GM18861 (cell line): Measurements from ENCODE around the gene CAMKMT.

Experiments
- ATAC-seq: cut with Tn5 transposase; IDR thresholded peaks from one replicate; pipeline ENCODE4 v1.9.1; 2021; ENCODE audit not compliant: unreplicated experiment

CAMKMT gene

DNA sequence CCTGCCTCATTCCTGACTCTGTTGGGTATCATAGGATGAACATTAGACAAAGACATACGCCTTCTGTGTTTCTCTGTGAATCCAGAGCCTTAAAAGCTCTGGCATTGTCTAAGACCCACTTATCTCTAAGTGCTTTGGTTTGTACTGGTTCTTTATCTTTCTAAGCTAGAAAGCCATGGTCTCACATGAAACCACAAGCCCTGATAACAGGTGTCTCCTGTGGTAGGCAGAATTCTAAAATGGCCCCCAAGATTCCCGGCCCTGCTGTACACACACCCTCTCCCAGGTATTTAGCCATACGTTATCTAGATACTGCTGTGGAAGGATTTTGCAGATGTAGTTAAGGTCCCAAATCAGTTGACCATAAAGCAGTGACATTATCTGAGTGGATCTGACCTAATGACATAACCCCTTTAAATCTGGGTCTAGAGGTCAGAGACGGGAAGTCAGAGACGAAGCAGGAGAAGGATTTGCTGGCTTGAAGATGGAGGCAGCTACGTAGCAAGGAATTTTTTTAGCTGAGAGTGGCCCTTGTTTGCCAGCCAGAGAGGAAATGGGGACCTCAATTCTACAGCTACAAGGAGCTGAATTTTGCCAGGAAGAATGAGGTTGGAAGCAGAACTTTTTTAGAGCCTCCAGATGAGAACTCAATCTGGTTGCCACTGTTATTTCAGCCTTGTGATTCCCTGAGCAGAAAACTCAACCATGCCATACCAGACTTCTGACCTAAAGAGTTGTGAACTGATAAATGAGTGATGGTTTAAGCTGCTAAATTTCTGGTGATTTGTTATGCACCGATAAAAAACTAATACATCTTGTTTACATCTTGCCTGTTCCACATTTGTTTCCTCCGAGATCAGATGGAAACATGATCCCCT lies 186.7 kb downstream of the CAMKMT start:
- no peak for ATAC-seq

DNA sequence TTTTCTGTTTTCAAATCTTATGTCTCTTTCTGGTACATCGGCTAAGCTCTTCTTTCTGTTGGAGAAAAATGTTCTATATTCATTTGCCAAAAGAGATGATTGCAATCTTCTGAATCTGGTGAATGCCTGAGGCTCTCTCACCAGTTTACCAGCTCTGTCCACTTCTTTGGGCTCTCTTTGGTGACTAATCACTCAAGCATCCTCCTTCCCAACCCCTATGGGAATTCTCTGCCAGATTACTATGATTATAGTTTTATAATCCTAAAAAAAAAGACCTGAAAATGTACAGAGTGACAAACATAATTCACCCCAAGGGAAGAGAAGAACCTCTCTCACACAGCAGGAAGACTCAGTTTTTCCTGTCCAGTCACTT lies 187.3 kb downstream of the CAMKMT start:
- no peak for ATAC-seq

DNA sequence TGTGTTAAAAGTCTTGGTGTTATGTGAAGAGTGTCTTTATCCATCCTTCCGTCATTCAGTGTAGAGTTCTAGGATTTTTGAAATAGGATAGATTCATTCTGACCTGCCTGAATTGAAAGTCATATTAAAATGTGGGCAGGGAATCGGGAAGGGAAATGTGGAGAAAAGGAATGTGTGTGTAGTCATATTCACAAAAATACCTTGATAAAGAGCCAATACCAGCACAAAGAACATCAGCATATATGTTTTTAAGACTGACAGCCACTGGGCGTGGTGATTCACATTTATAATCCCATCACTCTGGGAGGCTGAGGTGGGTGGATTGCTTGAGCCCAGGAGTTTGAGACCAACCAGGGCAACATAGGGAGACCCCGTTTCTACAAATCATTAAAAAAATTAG lies 188.1 kb downstream of the CAMKMT start:
- ATAC-seq = no peak

DNA sequence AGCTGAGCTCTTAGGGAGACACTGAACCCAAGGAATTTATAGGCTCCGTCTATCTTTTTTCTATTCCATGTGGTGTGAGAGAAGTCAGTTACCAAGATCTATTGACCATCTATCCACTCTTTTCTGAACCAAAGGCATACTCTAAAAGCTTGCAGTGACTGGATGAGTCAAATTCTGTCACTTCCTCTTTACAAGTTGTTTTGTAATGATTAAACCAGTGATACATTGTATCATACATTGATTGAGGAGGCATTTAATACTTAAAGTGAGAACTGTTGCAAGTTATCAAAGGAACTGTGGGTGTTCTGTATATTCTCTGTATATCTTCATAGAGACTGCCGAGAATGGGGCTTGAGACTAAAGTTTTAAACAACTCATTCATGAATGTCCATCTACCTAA lies 188.8 kb downstream of the CAMKMT start:
- no peak for ATAC-seq

DNA sequence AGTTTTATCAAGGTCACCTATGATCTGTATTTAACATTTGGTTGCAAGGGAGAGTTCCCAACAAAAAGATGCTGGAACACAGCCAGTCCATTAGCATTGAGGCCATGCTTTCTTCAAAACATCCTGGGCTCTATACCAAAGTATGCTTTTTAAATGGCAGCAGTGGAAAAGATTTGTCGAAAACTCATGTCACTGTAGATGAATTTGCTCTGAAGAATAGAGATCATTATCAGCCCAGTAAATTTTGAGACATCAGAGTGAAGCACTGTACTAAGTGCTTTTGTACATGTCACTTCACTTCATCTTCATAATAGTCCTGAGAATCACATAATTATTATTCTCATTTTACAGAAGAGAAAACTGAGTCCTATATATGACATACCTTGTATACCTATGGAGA lies 189.8 kb downstream of the CAMKMT start:
- no peak for ATAC-seq

DNA sequence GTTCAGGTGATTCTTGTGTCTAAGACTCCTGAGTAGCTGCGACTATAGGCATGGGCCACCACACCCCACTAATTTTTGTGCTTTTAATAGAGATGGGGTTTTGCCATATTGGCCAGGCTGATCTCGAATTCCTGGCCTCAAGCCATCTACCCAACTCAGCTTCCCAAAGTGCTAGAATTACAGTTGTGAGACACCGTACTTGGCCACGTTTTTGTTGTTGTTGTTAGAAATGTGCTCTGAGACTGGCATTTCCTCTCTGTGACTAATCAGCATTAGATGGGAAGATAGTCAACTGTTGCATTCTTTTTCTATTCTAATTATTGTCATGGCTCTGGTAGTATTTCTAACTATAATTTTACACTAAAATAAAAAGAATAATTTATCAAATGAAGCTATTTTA lies 191.7 kb downstream of the CAMKMT start:
- no peak for ATAC-seq

DNA sequence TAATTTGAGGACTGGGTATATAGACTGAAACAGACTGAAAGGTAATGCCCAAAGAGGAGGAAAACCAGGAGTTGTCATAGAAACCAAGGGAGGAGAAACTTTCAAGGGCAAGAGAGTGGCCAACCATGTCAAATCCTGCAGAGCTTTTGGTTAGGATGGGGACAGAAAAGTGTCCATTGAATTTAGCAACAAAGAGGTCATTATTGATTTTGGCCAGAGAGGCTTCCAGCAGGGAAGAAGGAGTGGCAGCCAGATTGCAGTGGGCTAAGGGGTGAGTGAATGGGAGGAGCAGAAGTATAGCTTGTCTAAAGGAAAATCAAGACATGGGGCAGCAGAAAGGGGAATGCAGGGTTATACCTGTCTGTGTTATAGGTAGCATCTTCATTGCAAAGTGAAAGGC lies 194.0 kb downstream of the CAMKMT start:
- no peak for ATAC-seq

DNA sequence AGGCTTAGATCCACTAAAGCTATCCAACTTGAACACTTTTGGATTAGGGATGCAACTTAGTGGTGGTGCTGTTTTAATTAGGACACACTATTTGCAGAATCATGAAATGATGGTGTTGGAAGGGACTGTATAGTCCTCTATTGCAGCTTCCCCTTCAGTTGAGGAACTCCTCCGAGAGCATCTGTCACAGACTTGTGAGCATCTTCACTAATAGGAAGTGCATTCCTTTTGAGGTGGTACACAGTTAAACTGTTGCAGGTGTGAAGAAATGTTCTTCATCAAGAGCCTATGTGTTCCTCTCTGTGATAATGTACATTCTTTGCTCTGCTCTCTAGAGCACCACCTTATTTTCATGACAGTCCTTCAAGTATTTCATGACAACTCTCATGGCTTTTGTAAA lies 197.4 kb downstream of the CAMKMT start:
- ATAC-seq = no peak

DNA sequence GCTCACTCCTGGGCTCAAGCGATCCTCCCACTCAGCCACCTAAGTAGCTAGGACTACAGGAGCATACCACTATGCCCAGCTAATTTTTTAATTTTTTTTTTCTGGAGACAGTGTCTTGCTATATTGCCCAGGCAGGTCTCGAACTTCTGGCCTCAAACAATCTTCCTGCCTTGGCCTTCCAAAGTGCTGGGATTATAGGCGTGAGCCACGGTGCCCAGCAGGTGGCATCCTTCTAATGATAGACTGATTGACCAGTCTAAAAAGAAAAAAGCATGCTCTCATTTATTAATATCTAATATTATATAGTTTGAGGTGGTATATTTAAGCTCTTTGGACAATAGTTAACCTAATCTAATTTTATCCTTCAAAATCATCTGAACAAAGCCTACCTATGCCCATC lies 198.6 kb downstream of the CAMKMT start:
- no peak for ATAC-seq

DNA sequence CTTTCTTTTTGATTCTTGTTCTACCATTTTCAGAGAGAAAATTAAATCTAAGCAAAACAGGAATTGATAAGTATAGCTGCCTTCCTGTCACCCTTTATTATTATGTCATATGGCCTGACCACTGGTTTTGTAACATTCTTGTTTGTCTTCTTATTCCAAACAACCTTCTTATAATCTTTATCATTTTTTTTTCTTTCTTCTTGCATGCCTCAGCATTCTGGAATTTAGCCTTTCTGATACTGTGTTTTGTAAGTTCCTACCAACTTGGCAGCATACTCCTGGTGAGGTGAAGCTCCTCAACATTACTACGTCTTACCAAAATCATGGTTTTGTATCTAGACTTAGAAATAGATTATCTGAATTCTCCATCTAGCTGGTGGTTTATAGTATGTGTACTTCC lies 199.2 kb downstream of the CAMKMT start:
- no peak for ATAC-seq

DNA sequence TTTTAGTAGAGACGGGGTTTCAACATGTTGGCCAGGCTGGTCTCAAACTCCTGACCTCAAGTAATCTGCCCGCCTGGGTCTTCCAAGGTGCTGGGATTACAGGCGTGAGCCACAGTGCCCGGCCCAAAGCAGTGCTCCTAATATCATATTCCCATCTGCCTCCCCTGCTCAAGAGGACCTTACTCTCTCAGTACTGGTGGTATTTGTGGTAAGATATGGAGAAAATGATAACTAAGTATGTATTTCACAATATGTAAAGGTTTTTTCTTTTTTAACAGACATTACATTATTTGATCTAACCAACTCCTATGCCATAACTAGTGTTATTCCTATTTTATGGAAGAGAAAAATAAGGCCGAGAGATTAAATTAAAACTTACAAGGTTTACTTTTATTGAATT lies 201.0 kb downstream of the CAMKMT start:
- ATAC-seq = no peak

DNA sequence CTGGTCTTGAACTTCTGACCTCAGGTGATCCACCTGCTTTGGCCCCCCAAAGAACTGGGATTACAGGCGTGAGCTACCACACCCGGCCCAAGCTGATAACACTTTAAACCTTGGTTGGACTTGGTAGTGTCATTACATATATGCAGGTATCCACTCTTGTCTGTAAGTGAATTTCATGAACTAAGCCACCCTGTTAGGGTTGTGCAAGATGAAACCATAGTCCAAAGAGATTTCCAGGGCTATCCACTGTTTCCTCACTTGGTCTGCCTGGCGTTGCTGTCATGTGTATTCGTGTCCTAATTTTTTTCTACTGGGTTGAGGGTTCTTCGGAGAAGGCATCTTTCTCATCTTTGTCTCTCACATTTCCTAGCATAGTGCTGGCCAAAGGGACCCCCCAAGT lies 203.0 kb downstream of the CAMKMT start:
- no peak for ATAC-seq

DNA sequence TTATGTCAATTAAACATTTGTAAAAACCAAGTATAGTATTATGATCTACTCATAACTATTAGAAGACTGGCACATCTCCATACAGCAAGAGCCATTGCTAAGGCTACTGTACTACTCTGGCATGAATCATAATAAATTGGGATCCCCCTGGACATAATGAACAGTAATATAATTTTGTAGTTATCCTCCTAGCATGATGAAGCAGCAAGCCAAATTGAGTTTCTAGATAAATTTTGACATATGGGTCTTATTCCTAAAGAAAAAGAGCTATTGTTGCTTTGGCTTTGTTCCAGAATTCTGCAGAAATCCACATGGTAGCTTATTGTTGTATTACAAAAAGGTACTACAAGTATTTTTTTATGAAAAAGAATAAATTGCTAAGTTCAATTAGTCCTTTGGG lies 204.3 kb downstream of the CAMKMT start:
- ATAC-seq = no peak

DNA sequence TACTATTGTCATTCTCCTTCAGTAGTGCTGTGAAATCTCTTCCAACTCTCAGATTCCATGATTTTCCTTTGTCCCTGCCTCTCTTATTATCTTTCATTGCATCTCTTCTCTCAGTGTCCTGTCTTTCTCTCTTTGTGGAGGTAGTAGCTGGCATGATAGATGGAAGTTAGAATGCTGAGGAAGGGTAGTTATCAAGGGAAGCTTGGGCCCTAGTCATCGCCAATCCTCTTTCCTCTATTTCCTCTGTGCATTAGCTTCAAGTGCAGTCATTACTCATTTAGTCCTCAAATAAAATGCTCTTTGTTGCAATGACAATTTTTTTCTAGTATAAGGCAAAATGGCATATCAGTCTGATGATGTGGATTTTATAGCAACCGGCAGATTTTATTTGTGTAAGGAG lies 207.7 kb downstream of the CAMKMT start:
- ATAC-seq = no peak

DNA sequence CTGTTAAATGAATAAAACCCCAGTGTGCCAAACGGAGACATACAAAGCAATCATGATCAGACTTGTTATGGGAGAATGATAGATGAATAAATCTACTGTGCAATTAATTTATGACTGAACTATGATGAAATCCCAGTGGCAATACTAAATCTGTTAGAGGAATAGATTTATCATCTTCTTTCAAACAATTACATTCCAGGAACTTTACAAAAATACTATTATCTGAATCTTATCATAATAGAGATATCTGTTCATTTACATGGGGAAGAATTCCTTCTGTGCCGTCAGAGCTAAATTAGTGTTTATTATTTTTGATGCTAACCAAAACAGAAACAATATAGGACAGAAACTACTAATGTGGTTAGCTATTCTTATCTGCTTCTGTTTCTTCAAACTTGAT lies 208.5 kb downstream of the CAMKMT start:
- no peak for ATAC-seq

DNA sequence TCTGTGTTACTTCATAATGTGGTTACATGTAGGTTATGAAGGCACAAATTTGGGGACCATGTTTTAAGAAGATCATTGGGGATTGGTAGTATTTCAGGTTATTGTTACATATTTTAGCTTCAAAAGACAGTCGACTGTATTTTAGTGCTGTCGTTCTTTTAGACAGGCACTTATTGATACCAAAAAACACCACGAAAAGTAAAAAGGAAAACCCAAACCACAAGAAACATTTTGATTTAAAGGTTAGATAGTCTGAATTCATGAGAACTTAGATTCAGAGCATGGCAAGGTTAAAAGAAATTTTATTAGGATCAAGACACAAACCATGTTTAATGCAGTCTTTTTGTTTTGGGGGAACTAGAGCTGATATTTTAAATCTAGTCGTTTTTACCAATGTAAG lies 209.0 kb downstream of the CAMKMT start:
- ATAC-seq = no peak

DNA sequence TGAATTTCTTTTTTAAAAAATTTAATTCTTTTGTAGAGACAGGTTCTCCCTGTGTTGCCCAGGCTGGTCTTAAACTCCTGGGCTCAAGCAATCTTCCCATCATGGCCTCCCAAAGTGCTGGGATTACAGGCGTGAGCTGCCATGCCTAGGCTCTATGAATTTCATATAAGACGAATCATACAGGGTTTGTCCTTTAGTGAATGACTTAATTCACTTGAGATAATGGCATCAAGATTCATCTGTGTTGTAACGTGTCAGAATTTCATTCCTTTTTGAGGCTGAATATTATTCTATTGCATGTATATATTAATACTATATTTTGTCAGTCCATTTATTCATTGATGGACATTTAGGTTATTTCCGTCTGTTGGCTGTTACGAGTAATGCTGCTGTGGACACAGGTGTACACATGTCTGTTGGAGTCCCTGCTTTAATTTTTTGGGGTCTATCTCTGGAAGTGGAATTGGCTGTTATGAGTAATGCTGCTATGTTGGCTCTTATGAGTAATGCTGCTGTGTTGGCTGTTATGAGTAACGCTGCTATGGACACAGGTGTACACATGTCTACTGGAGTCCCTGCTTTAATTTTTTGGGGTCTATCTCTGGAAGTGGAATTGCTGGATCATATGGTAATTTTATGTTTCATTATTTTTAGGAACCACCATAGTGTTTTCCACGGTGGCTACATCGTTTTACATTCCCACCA lies 210.6 kb downstream of the CAMKMT start:
- no peak for ATAC-seq

DNA sequence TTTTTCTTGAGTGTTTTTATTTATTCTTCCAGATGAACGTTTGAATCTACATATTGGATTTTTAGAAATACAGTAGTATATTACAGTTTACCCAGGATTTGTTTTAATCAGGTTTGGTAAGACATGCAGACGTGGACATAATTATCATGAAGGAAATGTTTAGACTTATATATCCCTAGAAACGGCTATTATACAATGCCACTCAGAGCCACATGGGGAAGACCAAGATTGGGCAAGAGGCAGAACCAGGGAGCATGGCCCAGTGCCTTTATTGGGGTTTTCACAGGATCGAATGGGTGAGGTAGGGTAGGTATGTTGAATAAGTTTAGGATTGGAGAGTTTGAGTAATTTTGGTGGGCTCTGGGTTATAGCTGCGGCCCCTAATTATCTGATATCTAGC lies 212.2 kb downstream of the CAMKMT start:
- no peak for ATAC-seq

DNA sequence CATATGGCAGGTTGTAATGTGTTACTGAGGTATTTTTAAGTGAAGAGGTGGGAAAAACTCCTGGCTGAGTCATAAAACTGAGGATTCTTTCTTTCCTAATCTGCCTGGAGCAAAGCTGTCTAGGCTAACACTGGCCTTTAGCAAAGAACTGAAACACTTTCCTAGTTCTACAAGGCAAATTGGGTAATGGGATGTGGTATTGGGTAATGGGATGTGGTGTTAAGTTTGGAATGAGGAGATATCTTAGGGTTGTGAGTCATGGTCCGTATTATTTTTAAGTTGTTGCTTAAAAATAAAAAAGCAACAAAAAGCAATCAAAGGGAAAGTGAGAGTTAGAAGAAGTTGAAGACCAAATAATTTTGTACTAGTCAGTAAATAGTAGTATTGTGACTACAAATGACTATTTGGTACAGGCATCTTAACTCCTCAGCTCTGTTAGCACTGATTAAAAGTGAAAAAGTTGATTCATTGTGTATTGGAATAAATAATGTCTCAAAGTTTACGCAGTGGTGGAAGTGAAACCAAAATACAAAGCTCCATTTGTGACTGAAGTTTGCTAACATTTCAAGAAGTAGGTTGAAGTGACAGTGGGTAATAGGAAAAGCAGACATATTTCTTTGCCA lies 216.8 kb downstream of the CAMKMT start:
- peak; percentile 68 for ATAC-seq

DNA sequence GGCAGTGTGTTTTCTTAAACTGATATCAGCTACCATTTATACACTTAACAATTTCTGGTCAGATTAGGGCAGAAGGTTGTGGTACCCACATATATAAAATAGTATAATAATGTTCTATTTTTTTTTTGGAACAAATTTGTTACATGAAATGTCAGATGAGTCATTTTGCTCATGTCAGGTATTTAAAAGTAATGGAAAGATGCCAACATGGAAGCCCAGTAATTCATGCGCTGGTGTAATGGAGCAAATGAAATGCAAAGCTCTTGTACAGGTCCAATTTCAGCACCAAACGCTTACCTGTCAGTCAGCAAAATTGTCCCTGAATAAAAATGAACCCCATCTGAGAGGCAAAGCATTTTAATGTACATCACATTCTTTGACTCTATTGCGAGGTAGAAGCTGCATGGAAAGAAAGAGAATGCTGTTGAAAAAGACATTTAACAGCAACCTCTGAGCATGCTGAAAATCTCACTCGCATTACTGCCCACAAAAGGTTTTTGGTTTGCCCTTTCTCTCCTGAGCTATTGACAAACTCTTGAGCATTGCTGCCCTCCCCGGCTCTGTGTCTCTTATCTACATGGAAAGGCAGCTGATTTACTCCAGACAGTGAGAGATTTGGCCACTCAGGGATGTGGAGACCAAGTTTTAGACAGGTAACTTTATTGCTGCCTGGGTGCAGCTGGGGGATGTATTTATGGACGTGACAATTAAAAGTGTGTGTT lies 217.5 kb downstream of the CAMKMT start:
- no peak for ATAC-seq

DNA sequence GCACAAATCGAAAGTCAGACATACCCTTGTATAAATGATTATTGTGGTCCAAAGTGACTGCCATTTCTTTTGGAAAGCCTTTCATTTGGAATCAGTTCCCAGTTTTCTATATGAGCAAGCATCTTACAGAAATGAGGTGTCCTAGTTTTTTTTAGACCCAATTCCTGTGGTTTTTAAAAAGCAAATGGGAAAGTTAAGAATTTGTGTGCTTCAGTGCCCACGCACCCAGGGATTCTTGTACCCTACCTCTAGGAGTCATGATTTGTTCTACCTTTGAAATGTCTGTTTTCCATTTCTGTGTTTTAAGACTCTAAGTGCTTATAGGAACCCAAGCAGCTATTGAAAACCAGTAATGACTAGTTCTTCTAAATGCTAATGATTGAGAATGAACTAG lies 218.1 kb downstream of the CAMKMT start:
- ATAC-seq = no peak
